HCT116 (cell line): ENCODE measurements around the gene QPCTL. TPM values are rescaled to one million over a fixed set of nuclear protein-coding genes. Genes with fewer than 3 reads are reported as not detected.

ENCODE experiments used
- ATAC-seq: fragments of 200-7000 bp; cut with Tn5 transposase; 2 replicates; pipeline ENCODE4 v1.9.1; 2020; ENCODE audit warnings: mild to moderate bottlenecking, moderate library complexity
- BruUV-seq: library from RNA; stranded (reverse); fragments of 400-500 nt; replicated peaks from 2 replicates; lab custom pipeline; 2021; lab: Mats Ljungman, UMichigan
- CTCF ChIA-PET: fragments of 300-600 bp; sonication (Branson Sonifier 250); formaldehyde crosslinking; loops from one replicate; lab custom pipeline; 2021; ENCODE audit warnings: antibody characterized with exemption; lab: Charles Lee
- POLR2A ChIA-PET: fragments of 300-600, 350-600 bp; sonication (Branson Sonifier 250); formaldehyde crosslinking; loops from one replicate; lab custom pipeline; 2021; ENCODE audit warnings: antibody characterized with exemption; lab: Charles Lee
- RAD21 ChIA-PET, 2 experiments: fragments of 300-600 bp; sonication (Branson Sonifier 250); formaldehyde crosslinking; loops; one replicate each; lab custom pipeline; 2023; ENCODE audit warnings: low total read pairs in 2 of 2; ENCODE audit not compliant: uncharacterized antibody in 2 of 2, unreplicated experiment in 2 of 2, low non-redundant PET in 1 of 2; lab: Charles Lee
- DNase-seq: peaks from one replicate; pipeline ENCODE4 v3.0.0-alpha.2; 2010; ENCODE audit warnings: low read depth, low spot score
- H2AFZ ChIP-seq: fragments of 200-600 bp; shearing (Covaris generic), sonication (generic); 2 replicates; pipeline ENCODE4 v1.6.1; 2017; ENCODE audit warnings: low read depth, mixed run types, mixed read lengths, antibody characterized with exemption, low read length; ENCODE audit not compliant: poor library complexity, severe bottlenecking
- H3K27ac ChIP-seq: 2 replicates; pipeline ENCODE4 v1.5.1; 2012; ENCODE audit warnings: low read depth, low read length
- H3K27me3 ChIP-seq: fragments of 200-600 bp; sonication (generic); 2 replicates; pipeline ENCODE4 v1.6.1; 2016; ENCODE audit warnings: mixed run types, low read length, mixed read lengths; ENCODE audit not compliant: insufficient read depth
- H3K36me3 ChIP-seq, 2 experiments: fragments of 200-500 bp in 1 of 2; fragments of 200-600 bp in 1 of 2; sonication (Bioruptor generic) in 1 of 2; sonication (generic) in 1 of 2; 2 replicates each; pipeline versions ENCODE4 v1.5.1 to v1.6.1; 2014 to 2016; ENCODE audit warnings: low read length in 2 of 2, inconsistent platforms in 1 of 2, mixed read lengths in 1 of 2, mixed run types in 1 of 2; ENCODE audit not compliant: insufficient read depth in 2 of 2, control insufficient read depth in 1 of 2
- H3K4me1 ChIP-seq, 2 experiments: fragments of 200-600 bp in 1 of 2; sonication (generic) in 1 of 2; 2 replicates each; pipeline versions ENCODE4 v1.5.1 to v1.6.1; 2012 to 2017; ENCODE audit warnings: low read length in 2 of 2, inconsistent platforms in 1 of 2, mild to moderate bottlenecking in 1 of 2, mixed read lengths in 1 of 2, mixed run types in 1 of 2, moderate library complexity in 1 of 2; ENCODE audit not compliant: insufficient read depth in 2 of 2, control insufficient read depth in 1 of 2
- H3K4me2 ChIP-seq: fragments of 200-600 bp; sonication (generic); 2 replicates; pipeline ENCODE4 v1.6.1; 2017; ENCODE audit warnings: mixed run types, low read length, mixed read lengths
- H3K4me3 ChIP-seq, 2 experiments: fragments of 200-600 bp in 1 of 2; sonication (generic) in 1 of 2; replicated peaks in 1 of 2; 2 replicates each; pipeline ENCODE4 v1.5.1; 2011 to 2016; ENCODE audit warnings: low read length in 2 of 2, control low read depth in 1 of 2, low read depth in 1 of 2, mild to moderate bottlenecking in 1 of 2, mixed read lengths in 1 of 2, mixed run types in 1 of 2
- H3K79me2 ChIP-seq: fragments of 200-600 bp; sonication (generic); 2 replicates; pipeline ENCODE4 v1.6.1; 2017; ENCODE audit warnings: mild to moderate bottlenecking, mixed run types, low read length, moderate library complexity, mixed read lengths; ENCODE audit not compliant: insufficient read depth
- H3K9ac ChIP-seq: fragments of 200-600 bp; sonication (generic); 2 replicates; pipeline ENCODE4 v1.6.1; 2016; ENCODE audit warnings: low read length, mixed read lengths
- H3K9me2 ChIP-seq: fragments of 200-600 bp; sonication (generic), shearing (Covaris generic); 2 replicates; pipeline ENCODE4 v1.6.1; 2017; ENCODE audit warnings: mixed run types, mild to moderate bottlenecking, moderate library complexity; ENCODE audit not compliant: insufficient read depth
- H3K9me3 ChIP-seq, 2 experiments: fragments of 200-500 bp in 1 of 2; fragments of 200-600 bp in 1 of 2; sonication (Bioruptor generic) in 1 of 2; sonication (generic) in 1 of 2; 2 replicates each; pipeline ENCODE4 v1.6.1; 2014 to 2017; ENCODE audit warnings: low read length in 2 of 2, mixed read lengths in 2 of 2, inconsistent platforms in 1 of 2, low read depth in 1 of 2, mild to moderate bottlenecking in 1 of 2, mixed run types in 1 of 2, moderate library complexity in 1 of 2; ENCODE audit not compliant: control insufficient read depth in 1 of 2, insufficient read depth in 1 of 2
- H4K20me1 ChIP-seq: fragments of 200-600 bp; sonication (generic), shearing (Covaris generic); 2 replicates; pipeline ENCODE4 v1.6.1; 2017; ENCODE audit warnings: mixed run types, mild to moderate bottlenecking, moderate library complexity; ENCODE audit not compliant: insufficient read depth
- ATF3 ChIP-seq: IDR thresholded peaks from 2 replicates; pipeline ENCODE4 v1.6.1; 2012
- CBX3 ChIP-seq: IDR thresholded peaks from 2 replicates; pipeline ENCODE4 v1.6.1; 2012; ENCODE audit warnings: low read depth
- CEBPB ChIP-seq: IDR thresholded peaks from 2 replicates; pipeline ENCODE4 v1.6.1; 2012; ENCODE audit warnings: low read depth
- CTCF ChIP-seq, 3 experiments: fragments of 200-600 bp in 1 of 3; sonication (generic) in 1 of 3; IDR thresholded peaks in 2 of 3; conservative IDR thresholded peaks in 1 of 3; 2 replicates each; pipeline ENCODE4 v1.5.1; 2012 to 2017; ENCODE audit warnings: low read depth in 2 of 3, low read length in 2 of 3, antibody characterized with exemption in 1 of 3, borderline replicate concordance in 1 of 3, control low read depth in 1 of 3, mild to moderate bottlenecking in 1 of 3, mixed read lengths in 1 of 3, mixed run types in 1 of 3, moderate library complexity in 1 of 3; ENCODE audit not compliant: insufficient read depth in 1 of 3
- EGR1 ChIP-seq: IDR thresholded peaks from 2 replicates; pipeline ENCODE4 v1.6.1; 2012; ENCODE audit warnings: low read depth
- ELF1 ChIP-seq: IDR thresholded peaks from 2 replicates; pipeline ENCODE4 v1.6.1; 2012; ENCODE audit warnings: low read depth, borderline replicate concordance
- EZH2 ChIP-seq: fragments of 200-600 bp; sonication (generic); IDR thresholded peaks from 2 replicates; pipeline ENCODE4 v1.6.1; 2017; ENCODE audit warnings: antibody characterized with exemption, mixed run types
- EZH2phosphoT487 ChIP-seq: fragments of 200-600 bp; IDR thresholded peaks from 2 replicates; pipeline ENCODE4 v1.6.1; 2018; ENCODE audit warnings: antibody characterized with exemption, borderline replicate concordance
- FOSL1 ChIP-seq: IDR thresholded peaks from 2 replicates; pipeline ENCODE4 v1.6.1; 2012; ENCODE audit warnings: low read depth
- JUND ChIP-seq: IDR thresholded peaks from 2 replicates; pipeline ENCODE4 v1.6.1; 2012
- POLR2A ChIP-seq: IDR thresholded peaks from 2 replicates; pipeline ENCODE4 v1.7.0; 2011; ENCODE audit warnings: borderline replicate concordance; ENCODE audit not compliant: insufficient read depth, insufficient read length; ENCODE audit errors: extremely low read depth
- POLR2AphosphoS5 ChIP-seq: IDR thresholded peaks from 2 replicates; pipeline ENCODE4 v1.6.1; 2011; ENCODE audit warnings: mild to moderate bottlenecking, low read depth, low read length, moderate library complexity
- RAD21 ChIP-seq: IDR thresholded peaks from 2 replicates; pipeline ENCODE4 v1.6.1; 2012; ENCODE audit warnings: low read depth, mild to moderate bottlenecking
- SIN3A ChIP-seq: IDR thresholded peaks from 2 replicates; pipeline ENCODE4 v1.6.1; 2012; ENCODE audit warnings: low read depth
- SRF ChIP-seq: IDR thresholded peaks from 2 replicates; pipeline ENCODE4 v1.6.1; 2012; ENCODE audit warnings: low read depth
- TCF7L2 ChIP-seq: IDR thresholded peaks from 2 replicates; pipeline ENCODE4 v1.7.0; 2011; ENCODE audit warnings: borderline replicate concordance, inconsistent platforms; ENCODE audit not compliant: insufficient read depth, insufficient read length; ENCODE audit errors: extremely low read depth
- YY1 ChIP-seq: IDR thresholded peaks from 2 replicates; pipeline ENCODE4 v1.6.1; 2011; ENCODE audit warnings: low read length, low read depth, moderate library complexity, mild to moderate bottlenecking; ENCODE audit not compliant: insufficient replicate concordance; ENCODE audit errors: extremely low read depth
- ZFX ChIP-seq: fragments of 450-650 bp; IDR thresholded peaks from 2 replicates; pipeline ENCODE4 v1.6.1; 2017
- ZNF274 ChIP-seq: fragments of 200-500 bp; sonication (Bioruptor generic); IDR thresholded peaks from 2 replicates; pipeline ENCODE4 v1.6.1; 2014; ENCODE audit warnings: mild to moderate bottlenecking, low read depth, low read length, inconsistent platforms
- intact Hi-C: fragments of 100-400 bp; cut with micrococcal nuclease; formaldehyde crosslinking; loops from 2 replicates; pipeline ENCODE4 v1.10.0; 2022
- total RNA-seq: library from RNA; stranded (reverse); gene quantifications from one replicate; pipeline ENCODE4 v1.2.1, GENCODE V29; 2021; ENCODE audit not compliant: unreplicated experiment

Gene QPCTL
- total RNA-seq, 1 experiment from 2014 or later, result 19.5 TPM

GRCh38 chr19:45670670-45671453 is 21.6 kb upstream of the QPCTL start:
- CTCF ChIA-PET, result interaction anchor here (0.6 to 2.7 kb wide), 13 partner anchors 9 to 243 kb away, joined by 3 to 16 read pairs (median 3); partner anchors contain the start of genes FOXA3, QPCTL and SNRPD2
- ATAC-seq, result peak; percentile 81
- H3K9me3 ChIP-seq, result no peaks in the 10 kb centered on the region
- no TSS peak for BruUV-seq
- no peaks in the 10 kb centered on the region for H3K36me3 ChIP-seq
- no peaks in the 10 kb centered on the region for H3K9me2 ChIP-seq
- H3K4me3 ChIP-seq, result peak overlapping the region; percentile 76 to 85
- H3K4me2 ChIP-seq, result peak overlapping the region; percentile 95
- TF ChIP-seq POLR2A, result peak; percentile 42
- TF ChIP-seq POLR2AphosphoS5, result peak; percentile 86
- no peak for TF ChIP-seq CBX3
- peak; percentile 93 for DNase-seq
- no peaks in the 10 kb centered on the region for H4K20me1 ChIP-seq
- H3K27ac ChIP-seq, result peak overlapping the region; percentile 71
- H2AFZ ChIP-seq, result no peak overlapping the region
- H3K27me3 ChIP-seq, result no peaks in the 10 kb centered on the region
- RAD21 ChIA-PET, result interaction anchor here in 1 of 2 experiments (0.5 to 1.3 kb wide), 5 partner anchors 25 to 347 kb away, joined by 3 to 5 read pairs (median 3); no protein-coding TSS in a partner anchor
- peaks cover 11 to 40% of the 10 kb centered on the region in 2 experiments for H3K4me1 ChIP-seq
- no peaks in the 10 kb centered on the region for H3K79me2 ChIP-seq
- H3K9ac ChIP-seq, result peak overlapping the region; percentile 91
- POLR2A ChIA-PET, result interaction anchor here (0.8 to 1.9 kb wide), 12 partner anchors 10 to 203 kb away, joined by 3 to 24 read pairs (median 5); partner anchors contain the start of genes EML2, FOSB, QPCTL and SNRPD2
- intact Hi-C loops, result no loop called here

DNA sequence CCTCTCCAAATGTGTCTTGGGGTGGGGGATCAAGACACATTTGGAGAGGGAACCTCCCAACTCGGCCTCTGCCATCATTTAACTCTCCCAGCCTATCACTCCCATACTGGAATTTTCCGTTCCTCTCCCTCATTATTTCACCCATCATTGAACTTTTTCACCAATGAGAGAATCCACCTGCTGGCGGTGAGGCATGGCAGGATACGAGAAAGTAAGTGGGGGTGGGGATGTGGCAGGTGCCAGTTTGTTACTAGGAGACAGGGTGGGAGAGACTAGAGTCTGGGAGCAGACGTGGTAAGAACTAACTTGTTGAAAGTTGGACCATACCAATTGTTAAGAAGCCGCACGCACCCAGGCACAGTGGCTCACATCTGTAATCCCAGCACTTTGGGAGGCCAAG is 17.5 kb upstream of the QPCTL start:
- Histone ChIP-seq H3K79me2 (no peaks in the 10 kb centered on the region), H4K20me1 (no peaks in the 10 kb centered on the region), H3K9me2 (no peaks in the 10 kb centered on the region), H2AFZ (no peak overlapping the region), H3K4me3 (no peak overlapping the region), H3K27me3 (no peaks in the 10 kb centered on the region), H3K4me1 (peaks cover 12 to 33% of the 10 kb centered on the region in 2 experiments), H3K36me3 (no peaks in the 10 kb centered on the region), H3K4me2 (no peak overlapping the region), H3K9me3 (no peaks in the 10 kb centered on the region), H3K9ac (no peak overlapping the region), H3K27ac (no peak overlapping the region)
- ATAC-seq (no peak), DNase-seq (no peak)
- no TSS peak for BruUV-seq
- no peak for TF ChIP-seq JUND
- TF ChIP-seq ZNF274, result no peak
- TF ChIP-seq TCF7L2, result no peak
- TF ChIP-seq ATF3, result no peak
- TF ChIP-seq EGR1, result no peak
- no peak for TF ChIP-seq EZH2
- TF ChIP-seq EZH2phosphoT487, result no peak
- no peak for TF ChIP-seq ZFX
- TF ChIP-seq ELF1, result no peak
- TF ChIP-seq FOSL1, result no peak
- no peak for TF ChIP-seq SIN3A
- TF ChIP-seq YY1, result no peak
- no peak for TF ChIP-seq SRF
- no peak for TF ChIP-seq CEBPB
- no peak for TF ChIP-seq CTCF (IDR thresholded peaks at IDR 0.05 in 2 of 3, conservative IDR thresholded peaks at IDR 0.05 in 1 of 3; ENCODE audit: borderline replicate concordance in 1 of 3, insufficient read depth in 1 of 3, low read depth in 2 of 3, low read length in 2 of 3)
- TF ChIP-seq RAD21, result no peak
- POLR2A ChIA-PET, result no interaction called here
- CTCF ChIA-PET, result no interaction called here
- intact Hi-C loops, result no loop called here
- RAD21 ChIA-PET, result no interaction called here
